Heart left ventricle (tissue), 16 donors: ENCODE data around the gene ANXA2R. TPM values are rescaled to one million over a fixed set of nuclear protein-coding genes. Genes with fewer than 3 reads are reported as not detected.

Experiments
- ATAC-seq, 4 donors: fragments of 200-7000 bp; cut with Tn5 transposase; one replicate each; pipeline ENCODE4 v1.9.1; 2020 to 2022; ENCODE audit warnings: moderate library complexity in 4 of 4, mild to moderate bottlenecking in 3 of 4, moderate number of reproducible peaks in 1 of 4
- DNase-seq, 5 donors: peaks; one replicate each; pipeline ENCODE4 v3.0.0-alpha.2; 2020
- H3K27ac ChIP-seq, 12 donors: fragments of 200-600 bp; sonication (generic) in 4 of 12; one replicate each; pipeline versions ENCODE4 v1.5.0 to v1.8.0; 2016 to 2022; ENCODE audit warnings: mild to moderate bottlenecking in 2 of 12
- H3K27me3 ChIP-seq, 9 donors: fragments of 200-600 bp; sonication (generic) in 2 of 9; one replicate each; pipeline versions ENCODE4 v1.5.1 to v1.8.0; 2016 to 2022; ENCODE audit warnings: mild to moderate bottlenecking in 3 of 9
- H3K36me3 ChIP-seq, 9 donors: fragments of 200-600 bp; sonication (generic) in 2 of 9; one replicate each; pipeline versions ENCODE4 v1.5.0 to v1.8.0; 2018 to 2022; ENCODE audit warnings: mild to moderate bottlenecking in 2 of 9
- H3K4me1 ChIP-seq, 12 donors: fragments of 200-600 bp; sonication (generic) in 4 of 12; one replicate each; pipeline versions ENCODE4 v1.5.0 to v1.8.0; 2016 to 2022; ENCODE audit warnings: mild to moderate bottlenecking in 3 of 12
- H3K4me3 ChIP-seq, 12 donors: fragments of 200-600 bp; sonication (generic) in 4 of 12; one replicate each; pipeline versions ENCODE4 v1.5.0 to v1.8.0; 2017 to 2022; ENCODE audit warnings: mild to moderate bottlenecking in 9 of 12, moderate library complexity in 4 of 12
- H3K9me3 ChIP-seq, 12 donors: fragments of 200-600 bp; sonication (generic) in 4 of 12; one replicate each; pipeline versions ENCODE4 v1.5.0 to v1.8.0; 2016 to 2022; ENCODE audit warnings: mild to moderate bottlenecking in 1 of 12
- CTCF ChIP-seq, 12 donors: fragments of 200-600 bp; sonication (generic) in 4 of 12; IDR thresholded peaks; one replicate each; pipeline versions ENCODE4 v1.5.0 to v1.8.0; 2018 to 2022; ENCODE audit warnings: antibody characterized with exemption in 12 of 12, mild to moderate bottlenecking in 5 of 12
- POLR2A ChIP-seq, 2 donors: fragments of 450-650 bp; IDR thresholded peaks; one replicate each; pipeline ENCODE4 v1.6.1; 2017; ENCODE audit warnings: antibody characterized with exemption in 2 of 2, mild to moderate bottlenecking in 2 of 2, moderate library complexity in 2 of 2
- WGBS, 4 donors: extraction: QIAGEN DNeasy Blood & Tissue Kit in 2 of 4; methylation state at CpG; one replicate each; pipeline versions ENCODE4 v1.1.5 to v1.1.7; 2013 to 2018; 5-methylcytosine and 5-hydroxymethylcytosine counted together
- intact Hi-C, 10 donors: fragments of 100-400 bp; cut with DNase I; formaldehyde crosslinking; loops; one replicate each; pipeline versions ENCODE4 v1.11.1 to v1.14.2; 2022
- polyA plus RNA-seq, 2 donors: library from polyadenylated mRNA; stranded (reverse); fragments of 200-250 nt; gene quantifications; one replicate each; pipeline ENCODE4 v1.2.3, GENCODE V29; 2013
- total RNA-seq, 9 donors: library from RNA; depleted of rRNA in 2 of 9; stranded (reverse); fragments of >200 nt in 2 of 9; fragmentation: NEBNext Ultra II Directional in 3 of 9; extraction: Animal tissue kit (Norgen Biotek cat#: 25700) in 3 of 9; gene quantifications; one replicate each; pipeline versions ENCODE4 v1.1.0 to v1.2.4, GENCODE V29; 2016 to 2023
- donor health status: ischemic (EF 13 %, LVEDD 7.1; RV severe dilation, severe dysfunction).
- donor health status: healthy with polysubstance abuse.
- donor health status: DM: no; HTN: yes; CAD: no.
- donor health status: DM: no; HTN: no; CAD: no.
- donor health status: ischemic (EF 25% LVEDD 6.9; RV normal size, moderate dysfunction).
- donor health status: ischemic (EF 25% LVEDD 5.7; RV mildly dilated, moderate dysfunction).
- donor health status: healthy.
- donor health status: DM: yes; HTN: yes; CAD: no.
- donor health status: ischemic (EF 35%, LVEDD 5.7; RV mildly dilated, moderate dysfunction).
- donor health status: nonischemic (EF 11% LVEDD 7.7; RV severe dilation, severe dysfunction).
- donor health status: DM: yes; HTN: yes; CAD: no.
- donor health status: PGD.
- donor health status: ischemic (EF 29% LVEDD 5.4; RV normal size, mild dysfunction).
- donor health status: nonischemic (EF 23%, LVEDD 6.1; RV moderate dilation, normal function).

The ANXA2R gene
- total and polyA plus RNA-seq, 11 donors = 0.49 to 2.4 (median 1.4) TPM

- peak overlapping the region; percentile 28 to 77 (median 66) for H3K4me3 ChIP-seq
- peaks cover 0 to 25% (median 5%) of the 10 kb centered on the region in 12 donors for H3K4me1 ChIP-seq
- H3K9me3 ChIP-seq = no peaks in the 10 kb centered on the region
- H3K27ac ChIP-seq = peak overlapping the region; percentile 89 to 99 (median 95)
- TF ChIP-seq POLR2A (IDR thresholded peaks at IDR 0.05) (no peak), CTCF (IDR thresholded peaks at IDR 0.05) (no peak)
- 6 to 10% (median 7%) methylated on average over 7 of the region's 7 CpGs for WGBS, 4 donors
- no peak for ATAC-seq
- no peaks in the 10 kb centered on the region for H3K36me3 ChIP-seq
- DNase-seq = no peak
- H3K27me3 ChIP-seq = peaks cover 0 to 51% (median 12%) of the 10 kb centered on the region in 9 donors
- intact Hi-C loops = loop anchor here in 9 of 10 donors (2.0 to 10.0 kb wide), 8 partner anchors 21 to 136 kb away; no protein-coding TSS in a partner anchor
Observed at GRCh38 chr5:43043400-43043756, 3.3 kb upstream of the ANXA2R start.

GRCh38 chr5:43042626-43043399, 2.7 kb upstream of the ANXA2R start:
- Histone ChIP-seq H3K36me3 (no peaks in the 10 kb centered on the region), H3K27me3 (peaks cover 0 to 57% (median 14%) of the 10 kb centered on the region in 9 donors), H3K9me3 (no peaks in the 10 kb centered on the region), H3K27ac (peak overlapping the region; percentile 89 to 99 (median 95)), H3K4me3 (peak overlapping the region; percentile 28 to 77 (median 66)), H3K4me1 (peaks cover 0 to 29% (median 5%) of the 10 kb centered on the region in 12 donors)
- TF ChIP-seq CTCF (IDR thresholded peaks at IDR 0.05) = peak in 5 of 12 donors; percentile 2 to 29 (median 12)
- no peak for TF ChIP-seq POLR2A (IDR thresholded peaks at IDR 0.05)
- peak in 3 of 4 donors; percentile 14 to 30 (median 14) for ATAC-seq
- intact Hi-C loops = loop anchor here in 9 of 10 donors (1.0 to 10.0 kb wide), 9 partner anchors 22 to 136 kb away; no protein-coding TSS in a partner anchor
- 1 to 3% (median 1%) methylated on average over 28 to 58 of the region's 58 CpGs for WGBS, 4 donors
- peak; percentile 56 to 86 (median 67) for DNase-seq

- 0 to 1% (median 0%) methylated on average over 20 to 44 of the region's 44 CpGs for WGBS, 4 donors
Observed at GRCh38 chr5:43042176-43042625, 2.1 kb upstream of the ANXA2R start.

More at GRCh38 chr5:43042176-43042625, 2.1 kb upstream of the ANXA2R start:
- peaks cover 0 to 35% (median 6%) of the 10 kb centered on the region in 12 donors for H3K4me1 ChIP-seq
- H3K9me3 ChIP-seq = no peaks in the 10 kb centered on the region
- peak overlapping the region; percentile 89 to 99 (median 95) for H3K27ac ChIP-seq
- intact Hi-C loops = loop anchor here in 9 of 10 donors (1.0 to 10.0 kb wide), 9 partner anchors 23 to 135 kb away; no protein-coding TSS in a partner anchor
- H3K36me3 ChIP-seq = no peaks in the 10 kb centered on the region
- peaks cover 0 to 63% (median 14%) of the 10 kb centered on the region in 9 donors for H3K27me3 ChIP-seq
- ATAC-seq = peak in 3 of 4 donors; percentile 33 to 45 (median 42)
- DNase-seq = peak; percentile 78 to 90 (median 81)
- peak overlapping the region; percentile 28 to 77 (median 66) for H3K4me3 ChIP-seq
- TF ChIP-seq CTCF (IDR thresholded peaks at IDR 0.05) = peak in 6 of 12 donors; percentile 16 to 48 (median 24)
- no peak for TF ChIP-seq POLR2A (IDR thresholded peaks at IDR 0.05)
